Mesenteric fat pad (tissue), 1 donor: ENCODE measurements around the gene RHCG. TPM values are rescaled to one million over a fixed set of nuclear protein-coding genes. Genes with fewer than 3 reads are reported as not detected.

Source experiments
- total RNA-seq: library from RNA; stranded (reverse); fragmentation: NEBNext Ultra II Directional; extraction: Animal tissue kit (Norgen Biotek cat#: 25700); gene quantifications from one replicate; pipeline ENCODE4 v1.2.1, GENCODE V29; 2021
- donor health status: DM: yes; HTN: yes; CAD: no.

RHCG gene
- total RNA-seq, 1 donor from 2014 or later, result 5.7 TPM

Other genes with a start within 250 kb of the RHCG start
- gene POLG, start 161.8 kb downstream of the RHCG start, total RNA-seq, result 67.1 TPM
- not detected for gene TICRR, start 78.9 kb upstream of the RHCG start, total RNA-seq
- 12.7 TPM for gene KIF7, start 158.9 kb upstream of the RHCG start, total RNA-seq
- gene PLIN1, start 182.8 kb upstream of the RHCG start, total RNA-seq, result 1,691 TPM
- 103 TPM for gene PEX11A, start 194.2 kb upstream of the RHCG start, total RNA-seq
- 0.32 TPM for gene WDR93, start 194.2 kb upstream of the RHCG start, total RNA-seq